Measurements from ENCODE around the gene PEX26. TPM values are rescaled to one million over a fixed set of nuclear protein-coding genes. Genes with fewer than 3 reads are reported as not detected.
A peak's percentile ranks its signal among the peaks of the same experiment; 100 is the strongest.

PEX26 gene
- total RNA-seq (35.6 and 45.5 TPM in 2 replicates), polyA plus RNA-seq (5.4 and 6.8 TPM in 2 replicates)

GRCh38 chr22:18077639-18078328, at the start of gene PEX26:
PEX26 (plus strand) TSS chr22:18077990; CDS start chr22:18078377, 387 bp downstream.
- peak; percentile 96 to 97 for DNase-seq (ENCODE audit: low read depth in 1 of 2, low spot score in 1 of 2)
- H3K27ac ChIP-seq = peak within 1 kb of the TSS; percentile 73

GRCh38 chr22:18028817-18029527, 48.8 kb upstream of the PEX26 start:
- H3K27ac ChIP-seq = no peak overlapping the region
- no peak for DNase-seq (ENCODE audit: low read depth in 1 of 2, low spot score in 1 of 2)
- H3K9me3 ChIP-seq (ENCODE audit: low read depth) = no peaks in the 10 kb centered on the region
- H3K27me3 ChIP-seq = peaks cover 47% of the 10 kb centered on the region
- H3K4me3 ChIP-seq = no peak overlapping the region
- H3K36me3 ChIP-seq = no peaks in the 10 kb centered on the region
- TF ChIP-seq CTCF (IDR thresholded peaks at IDR 0.05; ENCODE audit: low read depth, low read length) = no peak
- peaks cover 6% of the 10 kb centered on the region for H3K4me1 ChIP-seq (ENCODE audit: low read depth)

More at GRCh38 chr22:18077639-18078328, at the start of gene PEX26:
- peaks cover 5% of the 10 kb centered on the region for H3K4me1 ChIP-seq (ENCODE audit: low read depth)
- no peaks in the 10 kb centered on the region for H3K9me3 ChIP-seq (ENCODE audit: low read depth)
- H3K36me3 ChIP-seq = peaks cover 16% of the 10 kb centered on the region
- no peaks in the 10 kb centered on the region for H3K27me3 ChIP-seq
- no peak for TF ChIP-seq CTCF (IDR thresholded peaks at IDR 0.05; ENCODE audit: low read depth, low read length)
- H3K4me3 ChIP-seq = peak within 1 kb of the TSS; percentile 94

GRCh38 chr22:18029686-18030267, 48.0 kb upstream of the PEX26 start:
- Histone ChIP-seq H3K27ac (no peak overlapping the region), H3K4me1 (ENCODE audit: low read depth) (peaks cover 6% of the 10 kb centered on the region), H3K36me3 (no peaks in the 10 kb centered on the region), H3K27me3 (peaks cover 45% of the 10 kb centered on the region), H3K4me3 (no peak overlapping the region), H3K9me3 (ENCODE audit: low read depth) (no peaks in the 10 kb centered on the region)
- DNase-seq (ENCODE audit: low read depth in 1 of 2, low spot score in 1 of 2) = no peak
- no peak for TF ChIP-seq CTCF (IDR thresholded peaks at IDR 0.05; ENCODE audit: low read depth, low read length)

GRCh38 chr22:18031695-18032454, 45.9 kb upstream of the PEX26 start:
- no peak overlapping the region for H3K4me3 ChIP-seq
- peaks cover 6% of the 10 kb centered on the region for H3K4me1 ChIP-seq (ENCODE audit: low read depth)
- TF ChIP-seq CTCF (IDR thresholded peaks at IDR 0.05; ENCODE audit: low read depth, low read length) = no peak
- DNase-seq (ENCODE audit: low read depth in 1 of 2, low spot score in 1 of 2) = peak in 1 of 2 donors; percentile 84
- H3K36me3 ChIP-seq = no peaks in the 10 kb centered on the region
- H3K27ac ChIP-seq = no peak overlapping the region
- H3K9me3 ChIP-seq (ENCODE audit: low read depth) = no peaks in the 10 kb centered on the region
- H3K27me3 ChIP-seq = peaks cover 24% of the 10 kb centered on the region

GRCh38 chr22:18032455-18033101, 45.2 kb upstream of the PEX26 start:
- no peaks in the 10 kb centered on the region for H3K9me3 ChIP-seq (ENCODE audit: low read depth)
- no peak overlapping the region for H3K27ac ChIP-seq
- H3K27me3 ChIP-seq = peaks cover 17% of the 10 kb centered on the region
- H3K4me3 ChIP-seq = no peak overlapping the region
- no peaks in the 10 kb centered on the region for H3K36me3 ChIP-seq
- TF ChIP-seq CTCF (IDR thresholded peaks at IDR 0.05; ENCODE audit: low read depth, low read length) = no peak
- peaks cover 6% of the 10 kb centered on the region for H3K4me1 ChIP-seq (ENCODE audit: low read depth)
- DNase-seq (ENCODE audit: low read depth in 1 of 2, low spot score in 1 of 2) = peak in 1 of 2 donors; percentile 36

Measured in cardiac muscle cell (in vitro differentiated cells and primary cell).